ENCODE data around the gene RNF141. TPM values are rescaled to one million over a fixed set of nuclear protein-coding genes. Genes with fewer than 3 reads are reported as not detected.
A peak's percentile ranks its signal among the peaks of the same experiment; 100 is the strongest.

RNF141 gene
- total and polyA plus RNA-seq, 9 donors, result 8.1 to 30.0 (median 16.6) TPM

DNA sequence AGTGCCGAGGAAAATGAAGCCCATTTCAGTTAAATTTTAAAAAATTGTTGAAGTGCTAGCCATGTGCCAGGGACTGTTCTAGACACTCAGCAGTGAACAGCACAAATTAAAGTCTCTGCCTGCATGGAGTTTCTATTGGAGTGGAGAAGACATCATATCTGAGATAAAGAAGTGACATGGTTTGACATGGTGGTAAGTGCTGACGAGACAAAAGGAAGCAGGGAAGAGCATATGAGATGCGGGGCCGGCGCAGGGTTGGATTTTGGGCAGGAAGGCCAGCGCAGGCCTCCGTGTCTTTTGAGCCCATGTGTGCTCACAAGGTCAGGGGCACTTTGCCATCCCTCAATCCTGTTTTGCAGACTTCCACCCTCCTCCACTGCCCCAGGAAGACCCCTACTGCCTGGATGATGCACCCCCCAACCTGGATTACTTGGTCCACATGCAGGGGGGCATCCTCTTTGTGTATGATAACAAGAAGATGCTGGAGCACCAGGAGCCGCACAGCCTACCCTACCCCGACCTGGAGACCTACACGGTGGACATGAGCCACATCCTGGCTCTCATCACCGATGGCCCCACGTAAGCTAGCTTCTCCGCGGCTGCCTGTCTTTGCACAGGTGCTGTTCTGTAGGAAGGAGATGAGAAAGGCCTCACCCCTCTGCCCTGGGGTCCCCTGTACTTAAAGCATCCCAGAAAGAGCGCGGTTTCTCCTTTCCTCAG is 56.4 kb downstream of the RNF141 start:
- WGBS, 3 donors, result 90 to 93% (median 90%) methylated on average over 16 of the region's 16 CpGs

GRCh38 chr11:10483584-10483983 is 57.4 kb downstream of the RNF141 start:
- H3K27me3 ChIP-seq, result no peaks in the 10 kb centered on the region
- H3K36me3 ChIP-seq, result no peaks in the 10 kb centered on the region
- no peak overlapping the region for H3K27ac ChIP-seq
- no peak overlapping the region for H3K4me3 ChIP-seq
- H3K9me3 ChIP-seq, result no peaks in the 10 kb centered on the region
- no peaks in the 10 kb centered on the region for H3K4me1 ChIP-seq (ENCODE audit: insufficient read depth)
- peak in 1 of 5 donors; percentile 6 for DNase-seq
- no peak for TF ChIP-seq EP300 (IDR thresholded peaks at IDR 0.05)
- TF ChIP-seq POLR2A (IDR thresholded peaks at IDR 0.05), result no peak
- TF ChIP-seq CTCF (IDR thresholded peaks at IDR 0.05), result no peak
- intact Hi-C loops (cut with DNase I), result no loop called here
- WGBS, 3 donors, result 59 to 80% (median 68%) methylated on average over 3 of the region's 3 CpGs

More for the DNA sequence above, 56.4 kb downstream of the RNF141 start:
- H3K4me1 ChIP-seq (ENCODE audit: insufficient read depth), result no peaks in the 10 kb centered on the region
- DNase-seq, result no peak
- TF ChIP-seq CTCF (IDR thresholded peaks at IDR 0.05) (no peak), EP300 (IDR thresholded peaks at IDR 0.05) (no peak), POLR2A (IDR thresholded peaks at IDR 0.05) (no peak)
- no peaks in the 10 kb centered on the region for H3K9me3 ChIP-seq
- H3K27me3 ChIP-seq, result no peaks in the 10 kb centered on the region
- no peak overlapping the region for H3K27ac ChIP-seq
- H3K36me3 ChIP-seq, result no peaks in the 10 kb centered on the region
- intact Hi-C loops (cut with DNase I), result no loop called here
- H3K4me3 ChIP-seq, result no peak overlapping the region

GRCh38 chr11:10483174-10483573 is 57.8 kb downstream of the RNF141 start:
- no peak for DNase-seq
- no peak overlapping the region for H3K4me3 ChIP-seq
- H3K9me3 ChIP-seq, result no peaks in the 10 kb centered on the region
- WGBS, 3 donors, result 98 to 100% (median 100%) methylated on average over 1 of the region's 1 CpG
- no peaks in the 10 kb centered on the region for H3K4me1 ChIP-seq (ENCODE audit: insufficient read depth)
- no peak for TF ChIP-seq POLR2A (IDR thresholded peaks at IDR 0.05)
- no peak for TF ChIP-seq CTCF (IDR thresholded peaks at IDR 0.05)
- no peak for TF ChIP-seq EP300 (IDR thresholded peaks at IDR 0.05)
- H3K36me3 ChIP-seq, result no peaks in the 10 kb centered on the region
- H3K27me3 ChIP-seq, result no peaks in the 10 kb centered on the region
- intact Hi-C loops (cut with DNase I), result no loop called here
- no peak overlapping the region for H3K27ac ChIP-seq

DNA sequence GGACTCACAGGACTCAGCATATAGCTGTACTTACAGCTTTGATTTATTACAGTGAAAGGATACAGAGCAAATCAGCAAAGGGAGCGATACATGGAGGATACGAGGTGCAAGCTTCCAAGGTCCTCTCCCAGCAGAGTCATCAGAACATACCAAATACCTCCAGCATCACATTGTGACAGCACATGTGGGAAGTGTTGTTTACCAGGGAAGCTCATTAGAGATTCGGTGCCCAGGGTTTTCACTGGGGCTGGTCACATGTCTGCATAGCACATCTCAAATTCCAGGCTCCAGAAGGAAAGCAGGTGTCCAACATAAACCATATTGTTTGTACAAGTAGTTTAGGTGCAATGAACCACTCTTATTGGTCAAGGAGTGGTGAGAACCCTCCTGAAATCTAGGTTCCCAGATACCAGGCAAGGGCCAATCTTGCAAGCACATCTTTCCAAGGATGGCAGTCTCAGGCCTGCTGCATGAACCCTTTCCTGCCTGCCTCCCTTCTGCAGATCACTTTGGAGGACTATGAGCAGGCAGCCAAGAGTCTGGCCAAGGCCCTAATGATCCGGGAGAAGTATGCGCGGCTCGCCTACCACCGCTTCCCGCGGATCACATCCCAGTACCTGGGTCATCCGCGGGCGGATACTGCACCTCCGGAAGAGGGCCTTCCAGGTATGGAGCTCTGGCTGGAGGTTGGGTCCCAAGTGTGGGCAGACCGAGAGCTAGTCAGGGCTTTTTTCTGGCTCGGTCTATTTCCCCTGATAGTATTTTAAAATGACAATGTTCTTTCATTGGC is 59.2 kb downstream of the RNF141 start:
- TF ChIP-seq CTCF (IDR thresholded peaks at IDR 0.05), result no peak
- TF ChIP-seq POLR2A (IDR thresholded peaks at IDR 0.05), result no peak
- TF ChIP-seq EP300 (IDR thresholded peaks at IDR 0.05), result no peak
- 84 to 92% (median 91%) methylated on average over 16 of the region's 16 CpGs for WGBS, 3 donors
- DNase-seq, result no peak

More for the DNA sequence above, 59.2 kb downstream of the RNF141 start:
- H3K4me1 ChIP-seq (ENCODE audit: insufficient read depth), result no peaks in the 10 kb centered on the region
- no peaks in the 10 kb centered on the region for H3K36me3 ChIP-seq
- H3K27ac ChIP-seq, result no peak overlapping the region
- no peaks in the 10 kb centered on the region for H3K9me3 ChIP-seq
- intact Hi-C loops (cut with DNase I), result no loop called here
- H3K27me3 ChIP-seq, result no peaks in the 10 kb centered on the region
- no peak overlapping the region for H3K4me3 ChIP-seq

All from ovary (tissue), 9 donors.